GM12801 (cell line): ENCODE data around the gene OR51E1.

Experiments used
- TF ChIP-seq, protein P1 (sequence below): IDR thresholded peaks from one replicate; pipeline ENCODE4 v1.5.1; 2011; ENCODE audit warnings: control low read depth; ENCODE audit not compliant: insufficient read length; ENCODE audit errors: extremely low read depth

The OR51E1 gene

DNA sequence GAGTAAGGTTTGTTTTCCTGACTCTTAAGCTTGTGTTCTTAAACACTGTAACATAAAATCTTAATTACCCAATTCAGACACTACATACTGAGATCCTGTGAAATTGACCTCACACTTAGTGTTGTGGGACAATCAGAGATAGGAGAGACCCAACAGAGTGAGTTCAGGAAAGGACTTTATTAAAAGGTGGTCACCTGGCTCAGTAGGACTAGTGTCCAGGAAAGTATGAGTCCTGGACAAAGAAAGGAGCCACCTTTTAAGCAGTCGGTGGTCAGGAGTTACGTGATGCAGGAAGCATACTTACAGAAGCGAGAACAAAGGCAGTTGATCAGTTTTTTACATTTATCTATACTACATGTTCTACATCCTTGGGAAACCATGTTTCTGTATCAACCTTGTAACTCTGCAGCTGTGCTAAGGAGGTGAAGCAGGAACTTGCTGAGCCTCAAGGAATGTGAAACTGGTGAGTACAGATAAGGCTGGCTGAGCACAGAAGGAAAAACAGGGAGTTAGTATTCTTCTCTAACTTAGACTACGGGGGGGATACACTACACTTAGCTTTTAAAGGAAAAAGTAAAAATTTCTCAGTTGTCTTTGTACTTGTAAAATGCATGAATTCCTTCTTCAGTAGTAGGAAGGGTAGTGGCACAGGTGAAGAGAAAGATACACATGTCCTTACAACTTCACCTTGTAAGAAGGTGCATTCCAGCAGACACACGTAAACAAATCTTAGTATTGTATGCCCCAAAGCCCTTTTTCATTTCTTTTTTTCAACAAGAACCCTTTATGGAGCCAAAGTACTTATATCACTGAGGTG is 15.1 kb downstream of the OR51E1 start:
- TF ChIP-seq, protein P1, sequence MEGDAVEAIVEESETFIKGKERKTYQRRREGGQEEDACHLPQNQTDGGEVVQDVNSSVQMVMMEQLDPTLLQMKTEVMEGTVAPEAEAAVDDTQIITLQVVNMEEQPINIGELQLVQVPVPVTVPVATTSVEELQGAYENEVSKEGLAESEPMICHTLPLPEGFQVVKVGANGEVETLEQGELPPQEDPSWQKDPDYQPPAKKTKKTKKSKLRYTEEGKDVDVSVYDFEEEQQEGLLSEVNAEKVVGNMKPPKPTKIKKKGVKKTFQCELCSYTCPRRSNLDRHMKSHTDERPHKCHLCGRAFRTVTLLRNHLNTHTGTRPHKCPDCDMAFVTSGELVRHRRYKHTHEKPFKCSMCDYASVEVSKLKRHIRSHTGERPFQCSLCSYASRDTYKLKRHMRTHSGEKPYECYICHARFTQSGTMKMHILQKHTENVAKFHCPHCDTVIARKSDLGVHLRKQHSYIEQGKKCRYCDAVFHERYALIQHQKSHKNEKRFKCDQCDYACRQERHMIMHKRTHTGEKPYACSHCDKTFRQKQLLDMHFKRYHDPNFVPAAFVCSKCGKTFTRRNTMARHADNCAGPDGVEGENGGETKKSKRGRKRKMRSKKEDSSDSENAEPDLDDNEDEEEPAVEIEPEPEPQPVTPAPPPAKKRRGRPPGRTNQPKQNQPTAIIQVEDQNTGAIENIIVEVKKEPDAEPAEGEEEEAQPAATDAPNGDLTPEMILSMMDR, result no peak

DNA sequence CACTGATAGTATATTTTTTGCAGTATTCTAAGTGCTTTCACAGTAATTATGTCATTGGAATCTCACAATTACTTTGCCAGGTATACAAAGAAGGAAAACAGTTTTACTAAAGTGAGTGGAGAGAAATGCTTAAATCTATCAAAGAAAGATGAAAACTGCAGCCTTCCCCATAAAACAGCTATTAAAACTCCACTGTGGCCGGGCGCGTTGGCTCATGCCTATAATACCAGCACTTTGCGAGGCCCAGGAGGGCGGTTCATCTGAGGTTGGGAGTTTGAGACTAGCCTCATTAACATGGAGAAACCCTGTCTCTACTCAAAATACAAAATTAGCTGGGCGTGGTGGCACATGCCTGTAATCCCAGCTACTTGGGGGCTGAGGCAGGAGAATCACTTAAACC is 19.1 kb downstream of the OR51E1 start:
- TF ChIP-seq, protein P1, result no peak

DNA sequence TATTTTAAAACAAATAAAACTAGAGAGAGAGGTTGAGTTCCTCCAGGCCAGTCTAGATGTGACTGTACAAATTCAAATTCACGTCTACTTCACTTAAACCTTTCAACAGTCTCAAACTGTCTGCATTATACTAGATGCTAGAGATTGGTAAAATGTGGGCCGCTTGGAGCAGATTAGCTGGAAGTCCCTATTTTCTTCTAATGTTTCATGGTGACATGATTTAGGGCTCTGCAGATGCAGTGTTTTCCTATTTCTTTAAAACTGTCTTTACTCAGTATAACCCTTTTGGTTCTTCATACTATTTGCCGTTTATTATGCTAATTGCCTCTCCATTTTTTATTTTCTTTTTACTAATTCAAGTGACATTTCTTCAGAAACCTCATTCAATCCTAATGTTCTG is 20.4 kb downstream of the OR51E1 start:
- TF ChIP-seq, protein P1, result no peak

DNA sequence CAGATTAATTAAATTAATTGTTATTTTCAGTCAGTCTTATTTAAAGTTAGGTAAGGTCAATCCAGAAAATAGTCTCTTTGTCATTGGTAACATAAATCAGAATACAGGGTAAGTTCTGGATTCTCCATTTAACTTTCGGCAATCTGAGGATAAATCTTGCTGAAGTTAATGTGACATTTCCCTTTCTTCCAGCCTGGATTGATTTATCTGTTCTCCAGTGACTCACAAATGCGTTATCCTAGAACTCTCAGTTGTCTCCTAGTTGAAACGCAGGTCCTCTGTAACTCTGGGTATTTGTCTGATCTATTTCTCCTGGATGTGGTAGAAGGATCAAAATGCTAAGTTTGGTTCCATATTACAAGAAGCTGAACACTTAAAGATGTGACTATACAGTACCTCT is 21.0 kb downstream of the OR51E1 start:
- TF ChIP-seq, protein P1, result no peak

DNA sequence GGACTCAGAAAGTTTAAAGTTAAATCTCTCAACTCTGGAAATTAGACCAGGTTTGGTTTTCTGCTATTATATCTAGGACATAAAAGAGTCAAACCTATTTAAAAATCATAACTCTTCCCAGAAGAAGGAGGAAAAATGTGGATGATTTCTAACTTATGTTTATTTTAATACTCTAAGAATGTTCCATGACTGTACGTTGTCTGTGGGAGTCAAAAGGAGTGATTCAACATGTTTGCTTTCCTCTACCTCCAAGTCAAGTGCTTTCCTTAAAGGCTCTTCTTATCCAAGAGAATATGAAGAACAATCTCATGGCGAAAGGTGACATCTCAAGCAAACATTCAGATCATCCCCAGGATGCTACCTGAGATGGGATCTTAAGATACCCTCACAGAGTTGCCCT is 21.6 kb downstream of the OR51E1 start:
- TF ChIP-seq, protein P1, result no peak

DNA sequence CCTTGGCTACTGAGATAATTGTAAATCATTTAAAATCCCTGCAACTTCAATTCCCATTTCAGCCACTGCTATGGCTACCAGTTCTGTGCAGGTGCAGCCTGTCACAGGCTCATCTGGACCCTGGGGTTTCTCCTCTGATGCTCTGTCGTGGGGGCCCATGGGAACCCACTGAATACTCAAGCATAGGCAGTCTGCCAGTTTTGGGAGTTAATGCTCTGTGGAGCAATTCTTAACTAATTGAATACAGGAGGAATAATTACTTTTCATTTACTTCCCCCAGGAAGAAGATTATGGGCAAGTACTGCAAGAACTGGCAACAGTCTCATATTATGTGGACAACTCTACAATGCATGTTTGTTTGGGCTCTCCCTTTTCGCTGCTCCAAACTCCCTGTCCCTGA is 28.0 kb downstream of the OR51E1 start:
- TF ChIP-seq, protein P1, result no peak

DNA sequence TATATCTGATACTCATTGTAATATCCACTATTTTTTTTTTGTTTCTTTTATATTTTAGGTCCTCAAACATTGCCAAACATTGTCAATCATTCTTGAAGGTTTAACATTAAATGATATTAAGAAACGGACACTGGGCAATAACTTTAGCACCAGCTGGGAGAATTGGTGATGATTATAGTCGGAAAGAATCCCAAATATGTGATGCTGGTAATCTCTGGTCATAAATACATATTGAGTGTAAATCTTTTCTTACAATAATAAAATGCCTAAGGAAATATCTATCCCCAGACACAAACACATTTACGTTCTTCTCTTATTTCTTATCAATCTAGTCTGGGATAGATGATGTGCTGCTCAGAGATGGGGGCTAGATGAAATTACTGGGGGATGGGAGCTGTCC is 28.7 kb downstream of the OR51E1 start:
- TF ChIP-seq, protein P1, result no peak

DNA sequence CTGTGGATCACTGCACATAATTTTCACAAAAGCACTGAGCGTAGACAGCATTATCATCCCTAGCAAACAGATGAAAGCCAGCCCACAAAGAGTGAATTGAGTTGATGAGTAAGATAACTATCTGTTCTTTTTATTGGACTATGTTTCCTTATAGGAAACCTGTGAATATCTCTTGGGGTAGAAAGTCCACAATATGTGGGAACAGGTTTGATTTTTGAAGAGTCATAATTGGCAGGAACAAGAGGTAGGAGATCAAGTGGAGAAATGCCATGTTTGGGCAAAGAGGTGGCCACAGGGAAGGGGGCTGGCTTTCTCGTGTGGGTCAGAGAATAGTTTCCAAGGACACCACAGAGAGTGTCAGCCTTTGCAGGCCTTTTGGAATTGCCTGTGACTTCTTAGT is 30.0 kb downstream of the OR51E1 start:
- TF ChIP-seq, protein P1, result no peak
